ENCODE data around the gene CRISPLD2.

The CRISPLD2 gene

DNA sequence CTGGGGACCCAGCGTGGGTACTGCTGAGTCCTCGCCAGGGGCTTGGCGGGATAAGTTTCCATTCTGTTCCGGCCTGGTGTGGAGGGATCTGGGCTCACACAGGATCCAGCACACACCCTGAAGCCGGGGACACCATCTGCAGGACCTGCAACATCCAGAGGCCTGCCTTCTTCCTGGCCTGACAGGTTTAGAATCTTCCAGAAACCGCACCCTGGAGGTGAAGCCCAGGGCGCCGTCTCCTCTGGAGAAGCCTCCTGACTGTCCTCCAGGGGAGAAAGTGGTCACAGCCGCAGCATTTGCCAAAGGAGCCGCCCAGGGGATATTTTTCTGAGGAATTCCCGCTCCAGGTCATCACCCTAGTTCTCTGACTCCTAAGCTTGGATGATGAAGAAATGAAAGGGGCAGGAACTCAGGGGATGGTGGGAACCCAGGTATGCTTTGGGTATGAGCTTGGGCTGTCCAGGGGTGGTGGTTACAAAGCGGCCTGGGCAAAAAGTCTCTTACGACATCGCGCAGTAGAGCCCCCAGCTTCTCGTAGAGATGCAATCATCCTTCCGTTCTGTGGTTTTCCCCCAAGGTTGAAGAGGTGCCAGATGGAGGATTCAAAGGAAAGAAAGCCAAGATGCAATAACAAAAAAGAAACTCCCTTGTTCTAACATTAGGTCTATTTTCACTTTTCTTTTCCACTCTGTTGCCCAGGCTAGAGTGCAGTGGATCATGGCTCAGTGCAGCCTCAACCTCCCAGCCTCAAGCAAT is 9.1 kb upstream of the CRISPLD2 start:
- no peak for TF ChIP-seq GATA2 (IDR thresholded peaks at IDR 0.05; ENCODE audit: low read depth, low read length)
- TF ChIP-seq GATA3 (IDR thresholded peaks at IDR 0.05; ENCODE audit: low read depth, low read length): no peak

DNA sequence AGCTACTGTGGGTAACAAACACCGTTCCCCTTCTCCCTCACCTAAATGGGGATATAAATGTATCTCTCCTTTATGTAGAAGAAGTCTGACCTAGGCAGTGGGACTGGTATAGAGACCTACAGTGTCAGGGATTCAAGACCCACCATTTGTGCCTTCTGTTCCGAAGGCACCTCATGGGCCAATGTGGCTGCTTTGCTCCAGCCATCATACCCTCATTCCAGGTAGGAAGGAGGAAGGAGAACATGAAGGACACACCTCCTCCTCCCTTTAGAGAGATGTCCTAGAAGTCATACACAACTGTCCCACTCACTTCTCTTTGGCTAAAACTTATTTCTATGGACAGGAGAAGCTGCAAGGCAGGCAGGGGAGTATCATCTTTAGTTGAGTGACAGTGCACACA is 8.3 kb upstream of the CRISPLD2 start:
- no peak for TF ChIP-seq GATA3 (IDR thresholded peaks at IDR 0.05; ENCODE audit: low read depth, low read length)
- TF ChIP-seq GATA2 (IDR thresholded peaks at IDR 0.05; ENCODE audit: low read depth, low read length): no peak

DNA sequence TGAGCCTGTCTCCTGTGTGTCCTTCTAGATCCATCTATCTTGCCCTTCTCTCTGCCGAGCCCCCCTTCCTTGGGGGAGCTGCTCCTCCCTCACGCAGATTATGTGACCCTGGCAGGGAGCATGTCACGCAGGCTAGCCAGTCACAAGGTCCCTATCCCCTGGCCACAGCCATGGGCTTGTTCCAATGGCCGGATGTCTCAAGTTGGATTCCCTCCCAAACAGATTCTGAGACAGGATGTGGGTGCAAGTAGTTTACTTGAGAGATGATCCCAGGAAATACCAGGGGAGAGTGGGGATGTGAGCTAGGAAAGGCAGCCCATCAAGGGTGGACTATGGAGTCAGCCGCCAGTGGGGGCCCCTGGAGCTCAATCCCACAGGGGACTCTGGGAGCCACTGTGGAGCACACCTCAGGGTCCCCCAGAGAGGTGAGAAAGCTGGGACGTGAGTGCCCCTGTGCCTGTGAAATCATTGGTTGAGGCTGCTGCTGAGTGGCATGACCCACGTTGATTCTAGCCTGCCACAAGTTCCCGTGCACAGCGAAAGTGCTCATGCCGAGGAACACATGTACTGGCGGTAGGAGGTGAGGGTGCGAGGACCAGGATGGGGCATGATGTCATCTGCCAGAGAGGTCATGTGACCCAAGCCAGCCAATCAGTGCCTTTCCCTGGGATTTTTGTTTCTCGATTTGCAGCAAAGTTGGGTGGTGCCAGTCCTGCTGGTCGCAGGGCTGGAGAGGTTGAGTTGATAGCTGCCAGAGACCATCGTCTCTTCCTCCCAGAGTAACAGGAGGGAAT is 6.4 kb upstream of the CRISPLD2 start:
- TF ChIP-seq GATA2 (IDR thresholded peaks at IDR 0.05; ENCODE audit: low read depth, low read length) (no peak), GATA3 (IDR thresholded peaks at IDR 0.05; ENCODE audit: low read depth, low read length) (no peak)

DNA sequence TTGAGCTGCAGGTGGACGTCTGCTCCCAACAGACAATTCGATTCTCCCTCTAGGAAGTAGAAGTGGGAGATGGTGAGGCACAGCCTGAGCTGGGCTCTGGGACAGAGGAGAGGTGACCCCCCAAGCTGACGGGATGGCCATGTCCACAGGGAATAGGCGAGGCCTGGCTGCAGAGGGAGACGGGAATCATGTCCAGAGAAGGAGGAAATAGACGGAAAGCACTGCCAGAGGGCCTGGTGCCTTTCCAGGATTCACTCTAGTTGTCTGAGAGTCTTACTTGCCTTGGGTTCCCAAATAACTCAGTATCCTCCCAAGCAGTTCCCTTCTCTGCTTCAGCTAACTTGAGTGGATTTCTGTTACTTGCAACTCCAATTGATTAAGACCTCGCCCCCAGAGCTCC is 4.3 kb upstream of the CRISPLD2 start:
- no peak for TF ChIP-seq GATA2 (IDR thresholded peaks at IDR 0.05; ENCODE audit: low read depth, low read length)
- TF ChIP-seq GATA3 (IDR thresholded peaks at IDR 0.05; ENCODE audit: low read depth, low read length): no peak

DNA sequence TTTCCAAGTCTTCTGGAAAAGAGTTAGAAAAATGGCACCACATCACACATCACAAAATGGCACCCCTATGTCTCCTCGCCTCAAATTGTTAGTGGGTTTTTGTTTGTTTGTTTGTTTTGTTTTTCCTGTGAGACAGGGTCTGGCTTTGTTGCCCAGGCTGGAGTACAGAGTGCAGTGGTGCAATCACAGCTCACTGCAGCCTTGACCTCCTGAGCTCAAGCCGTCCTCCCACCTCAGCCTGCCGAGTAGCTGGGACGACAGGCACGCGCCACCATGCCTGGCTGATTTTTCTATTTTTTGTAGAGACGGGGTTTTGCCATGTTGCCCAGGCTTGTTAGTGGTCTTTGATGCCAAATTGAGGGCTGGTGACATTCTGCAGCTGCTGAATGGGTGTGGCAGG is 3.8 kb upstream of the CRISPLD2 start:
- TF ChIP-seq GATA3 (IDR thresholded peaks at IDR 0.05; ENCODE audit: low read depth, low read length): no peak
- TF ChIP-seq GATA2 (IDR thresholded peaks at IDR 0.05; ENCODE audit: low read depth, low read length): no peak

DNA sequence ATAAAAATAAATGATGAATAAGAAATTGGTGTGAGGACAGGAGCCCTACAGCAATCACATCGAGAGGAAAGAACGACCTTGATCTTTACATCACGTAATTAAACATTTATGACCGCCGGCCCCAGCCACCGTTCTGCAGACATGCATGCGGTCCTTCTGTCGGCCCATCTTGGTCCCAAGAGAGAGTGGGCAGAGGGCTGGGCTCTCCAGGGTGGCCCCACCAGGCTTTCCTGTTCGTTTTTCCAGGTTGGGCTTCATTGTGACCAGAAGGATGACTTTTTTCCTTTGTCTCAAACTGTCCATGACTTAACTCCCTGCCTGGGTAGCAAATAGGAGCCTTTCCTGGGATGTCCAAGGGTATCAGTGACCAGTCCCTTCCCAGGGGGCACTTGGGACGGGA is 3.3 kb upstream of the CRISPLD2 start:
- TF ChIP-seq GATA2 (IDR thresholded peaks at IDR 0.05; ENCODE audit: low read depth, low read length) (no peak), GATA3 (IDR thresholded peaks at IDR 0.05; ENCODE audit: low read depth, low read length) (no peak)

DNA sequence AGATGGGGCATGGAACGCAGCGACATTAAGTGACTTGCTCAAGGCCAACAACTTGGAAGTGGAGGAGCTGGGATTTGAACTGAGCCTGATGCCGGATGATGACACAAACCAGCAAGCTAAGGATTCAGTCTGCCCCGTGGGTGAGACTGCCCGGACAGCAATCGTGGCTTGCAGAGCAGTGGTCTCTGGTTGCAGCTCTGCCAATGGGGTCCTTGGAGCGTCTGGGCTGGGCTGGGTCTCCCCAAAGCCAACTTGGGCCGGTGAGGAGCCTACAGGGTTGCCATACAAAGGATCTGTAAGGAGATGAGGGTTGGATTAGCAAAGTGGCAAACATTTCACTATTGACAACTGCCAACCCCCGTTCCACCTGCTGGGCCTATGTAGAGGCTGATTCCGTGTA is 2.6 kb upstream of the CRISPLD2 start:
- TF ChIP-seq GATA2 (IDR thresholded peaks at IDR 0.05; ENCODE audit: low read depth, low read length) (no peak), GATA3 (IDR thresholded peaks at IDR 0.05; ENCODE audit: low read depth, low read length) (no peak)

DNA sequence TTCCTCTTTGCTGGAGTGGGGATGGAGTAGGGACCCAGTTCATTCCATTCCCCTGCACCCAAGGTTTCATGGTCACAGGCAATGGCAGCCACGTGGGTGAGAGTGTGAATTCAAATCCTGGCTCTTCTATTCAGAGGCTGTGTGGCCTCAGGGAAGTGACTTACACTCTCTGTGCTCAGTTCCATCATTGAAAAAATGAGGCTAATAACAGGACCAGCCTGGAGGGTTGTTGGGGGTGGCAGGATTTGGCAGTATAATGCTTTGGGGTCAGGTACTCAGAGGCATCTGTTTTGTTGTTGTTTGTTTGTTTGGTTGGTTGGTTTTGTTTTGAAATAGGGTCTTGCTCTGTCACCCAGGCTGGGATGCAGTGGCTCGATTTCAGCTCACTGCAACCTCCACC is 2.2 kb upstream of the CRISPLD2 start:
- TF ChIP-seq GATA3 (IDR thresholded peaks at IDR 0.05; ENCODE audit: low read depth, low read length): no peak
- TF ChIP-seq GATA2 (IDR thresholded peaks at IDR 0.05; ENCODE audit: low read depth, low read length): no peak

DNA sequence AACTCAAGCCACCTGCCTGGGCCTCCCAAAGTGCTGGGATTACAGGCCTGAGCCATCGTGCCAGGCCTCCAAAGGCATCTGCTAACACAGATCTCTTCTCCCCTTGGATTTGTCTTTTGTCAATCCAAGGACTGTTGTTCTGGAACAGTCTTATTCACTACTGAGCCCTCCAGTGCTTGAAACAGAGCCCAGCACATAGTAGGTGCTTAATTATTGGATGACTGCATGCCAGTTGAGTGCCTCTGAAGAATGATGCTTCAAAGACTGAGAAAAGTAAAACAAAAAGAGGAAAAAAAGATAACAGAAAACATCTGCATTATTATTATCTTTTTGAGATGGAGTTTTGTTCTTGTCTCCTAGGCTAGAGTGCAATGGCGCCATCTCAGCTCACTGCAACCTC is 1.7 kb upstream of the CRISPLD2 start:
- TF ChIP-seq GATA2 (IDR thresholded peaks at IDR 0.05; ENCODE audit: low read depth, low read length) (no peak), GATA3 (IDR thresholded peaks at IDR 0.05; ENCODE audit: low read depth, low read length) (no peak)

DNA sequence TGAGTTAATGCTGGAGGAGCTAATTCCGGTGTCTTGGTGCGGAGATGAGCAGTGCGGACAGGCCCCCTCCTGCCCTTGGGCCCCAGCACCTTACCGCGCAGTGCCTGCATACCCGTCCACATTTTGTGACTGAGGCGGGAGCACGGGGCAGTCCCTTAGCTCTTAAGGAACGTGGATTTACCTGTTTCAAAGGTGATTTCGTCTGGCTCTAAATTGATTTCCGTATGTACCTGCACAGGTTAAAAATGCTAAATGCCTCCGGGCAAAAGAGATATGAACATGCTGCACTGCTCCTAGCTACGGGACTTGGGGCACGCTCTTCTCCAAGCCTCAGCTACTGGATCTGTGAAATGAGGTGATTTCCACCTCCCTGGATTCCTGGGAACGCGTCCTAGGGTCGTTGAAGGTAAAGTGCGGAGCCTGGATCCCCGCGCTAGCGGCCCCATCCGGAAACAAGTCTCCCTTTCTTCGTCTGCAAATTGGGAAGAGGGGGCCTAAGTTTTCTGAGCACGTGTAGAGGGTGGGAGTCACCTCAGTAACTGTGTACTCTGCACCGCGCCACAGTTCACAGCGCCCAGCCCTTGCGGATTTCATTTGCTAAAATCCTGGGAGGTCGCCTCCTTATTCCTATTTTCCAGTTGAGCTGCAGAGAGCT is 669 bp upstream of the CRISPLD2 start:
- no peak for TF ChIP-seq GATA3 (IDR thresholded peaks at IDR 0.05; ENCODE audit: low read depth, low read length)
- TF ChIP-seq GATA2 (IDR thresholded peaks at IDR 0.05; ENCODE audit: low read depth, low read length): no peak

DNA sequence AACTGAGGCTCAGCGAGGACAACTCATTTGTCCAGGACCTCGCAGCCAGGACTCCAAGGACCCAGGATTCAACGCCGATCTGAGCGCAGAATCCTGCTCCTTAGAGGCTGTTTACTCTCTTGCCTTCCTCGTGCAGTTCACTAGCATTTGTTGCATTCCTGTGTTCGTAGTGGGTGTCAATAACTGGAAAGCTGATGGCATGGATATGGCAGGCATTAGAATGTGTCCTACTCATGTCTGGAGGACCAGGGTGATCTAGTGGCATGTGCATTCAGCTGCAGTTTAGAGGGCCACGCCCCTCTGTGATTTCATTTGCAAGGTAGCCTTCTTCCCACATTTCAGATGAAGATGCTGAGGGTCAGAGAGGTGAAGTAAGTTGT is 510 bp downstream of the CRISPLD2 start:
- TF ChIP-seq GATA3 (IDR thresholded peaks at IDR 0.05; ENCODE audit: low read depth, low read length) (no peak), GATA2 (IDR thresholded peaks at IDR 0.05; ENCODE audit: low read depth, low read length) (no peak)

DNA sequence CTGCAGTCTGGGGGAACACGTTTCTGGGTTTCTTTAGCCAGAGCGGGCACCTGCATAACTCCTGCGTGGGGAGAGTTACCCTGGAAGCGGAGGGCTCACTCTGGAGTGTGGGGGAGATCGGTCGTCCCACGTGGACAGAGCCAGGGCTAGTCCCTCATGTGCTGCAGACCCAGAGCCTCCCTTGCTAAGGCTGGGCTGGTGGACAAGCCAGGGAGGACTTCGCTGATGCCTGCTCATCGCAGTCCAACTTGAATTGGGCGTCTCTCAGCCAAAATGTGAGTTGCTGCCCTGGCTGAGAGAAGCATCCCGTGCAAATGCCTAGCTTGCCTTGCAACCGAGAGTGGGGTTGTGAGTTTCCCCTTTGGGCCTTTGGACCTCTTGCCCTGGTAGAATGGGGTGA is 986 bp downstream of the CRISPLD2 start:
- TF ChIP-seq GATA3 (IDR thresholded peaks at IDR 0.05; ENCODE audit: low read depth, low read length): no peak
- TF ChIP-seq GATA2 (IDR thresholded peaks at IDR 0.05; ENCODE audit: low read depth, low read length): no peak

DNA sequence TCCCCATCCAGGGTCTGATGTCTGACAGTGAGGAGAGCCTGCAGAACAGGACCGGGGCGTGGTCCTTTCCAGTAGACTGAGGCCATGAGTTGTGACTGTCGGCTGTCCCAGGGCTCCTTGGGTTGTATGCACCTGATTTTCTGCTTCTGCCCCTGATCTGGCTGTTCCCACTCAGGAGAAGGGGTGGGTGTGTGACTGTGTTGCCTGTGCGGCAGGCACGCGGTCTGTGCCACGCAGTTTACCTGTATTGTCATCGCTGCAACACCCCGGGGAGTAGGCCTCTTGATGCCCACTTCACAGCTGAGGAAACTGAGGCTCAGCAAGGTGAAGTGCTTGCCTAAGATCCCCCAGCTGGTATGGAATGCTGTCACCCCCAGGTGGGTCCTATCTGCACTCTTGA is 1.4 kb downstream of the CRISPLD2 start:
- no peak for TF ChIP-seq GATA2 (IDR thresholded peaks at IDR 0.05; ENCODE audit: low read depth, low read length)
- TF ChIP-seq GATA3 (IDR thresholded peaks at IDR 0.05; ENCODE audit: low read depth, low read length): no peak
